ENCODE measurements around the gene CACNA1C.

Gene CACNA1C

DNA sequence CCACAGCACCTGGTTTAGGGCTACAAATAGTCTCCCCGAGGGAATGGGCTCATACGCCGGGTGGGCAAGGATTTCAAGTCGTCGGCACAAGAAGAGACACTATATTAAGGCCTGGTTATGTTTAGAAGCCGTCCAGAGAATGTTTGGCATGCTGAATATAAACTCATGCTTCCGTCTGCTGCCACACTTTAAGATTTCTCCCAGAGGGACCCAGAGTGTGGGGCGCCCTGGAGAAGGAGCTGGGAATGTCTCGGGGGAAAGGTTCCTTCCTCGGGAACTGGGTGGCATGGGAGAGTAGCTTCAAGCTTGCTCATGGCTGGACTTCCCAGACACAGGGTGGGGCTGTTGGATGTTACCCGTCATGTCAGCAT, 295.7 kb downstream of the CACNA1C start:
- no peak for DNase-seq (ENCODE audit: low read depth)
- TF ChIP-seq, protein P1, sequence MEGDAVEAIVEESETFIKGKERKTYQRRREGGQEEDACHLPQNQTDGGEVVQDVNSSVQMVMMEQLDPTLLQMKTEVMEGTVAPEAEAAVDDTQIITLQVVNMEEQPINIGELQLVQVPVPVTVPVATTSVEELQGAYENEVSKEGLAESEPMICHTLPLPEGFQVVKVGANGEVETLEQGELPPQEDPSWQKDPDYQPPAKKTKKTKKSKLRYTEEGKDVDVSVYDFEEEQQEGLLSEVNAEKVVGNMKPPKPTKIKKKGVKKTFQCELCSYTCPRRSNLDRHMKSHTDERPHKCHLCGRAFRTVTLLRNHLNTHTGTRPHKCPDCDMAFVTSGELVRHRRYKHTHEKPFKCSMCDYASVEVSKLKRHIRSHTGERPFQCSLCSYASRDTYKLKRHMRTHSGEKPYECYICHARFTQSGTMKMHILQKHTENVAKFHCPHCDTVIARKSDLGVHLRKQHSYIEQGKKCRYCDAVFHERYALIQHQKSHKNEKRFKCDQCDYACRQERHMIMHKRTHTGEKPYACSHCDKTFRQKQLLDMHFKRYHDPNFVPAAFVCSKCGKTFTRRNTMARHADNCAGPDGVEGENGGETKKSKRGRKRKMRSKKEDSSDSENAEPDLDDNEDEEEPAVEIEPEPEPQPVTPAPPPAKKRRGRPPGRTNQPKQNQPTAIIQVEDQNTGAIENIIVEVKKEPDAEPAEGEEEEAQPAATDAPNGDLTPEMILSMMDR (IDR thresholded peaks at IDR 0.05; ENCODE audit: low read depth, low read length) = no peak
- TF ChIP-seq, protein P2, sequence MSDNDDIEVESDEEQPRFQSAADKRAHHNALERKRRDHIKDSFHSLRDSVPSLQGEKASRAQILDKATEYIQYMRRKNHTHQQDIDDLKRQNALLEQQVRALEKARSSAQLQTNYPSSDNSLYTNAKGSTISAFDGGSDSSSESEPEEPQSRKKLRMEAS (IDR thresholded peaks at IDR 0.05; ENCODE audit: low read depth, low read length) = no peak
- TF ChIP-seq POLR2A (IDR thresholded peaks at IDR 0.05; ENCODE audit: extremely low read depth, insufficient read length) (no peak), MYC (IDR thresholded peaks at IDR 0.05; ENCODE audit: low read depth, low read length) (no peak)
- no peak overlapping the region for H3K4me3 ChIP-seq (ENCODE audit: low read depth, low read length)

DNA sequence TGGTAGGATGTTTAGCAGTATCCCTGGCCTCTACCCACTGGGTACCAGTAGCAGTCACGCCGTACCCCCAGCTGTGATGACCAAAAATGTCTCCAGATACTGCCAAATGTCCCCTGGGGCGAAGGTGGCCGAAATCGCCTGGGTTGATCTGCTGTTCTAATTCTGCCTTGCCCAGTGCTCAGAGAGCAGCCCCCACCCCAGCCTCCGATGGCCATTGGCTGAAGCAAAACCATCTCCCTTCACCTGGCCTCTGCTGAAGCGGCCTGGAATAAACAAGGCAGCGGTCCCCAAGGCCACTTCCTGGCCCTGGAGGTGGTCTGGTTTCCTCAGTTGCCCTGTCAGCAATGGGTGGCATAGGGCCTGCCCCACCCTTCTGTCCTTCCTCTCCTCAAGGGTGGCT, 298.4 kb downstream of the CACNA1C start:
- DNase-seq (ENCODE audit: low read depth) = no peak
- H3K4me3 ChIP-seq (ENCODE audit: low read depth, low read length) = no peak overlapping the region
- TF ChIP-seq, protein P1 (IDR thresholded peaks at IDR 0.05; ENCODE audit: low read depth, low read length) = no peak
- TF ChIP-seq, protein P2 (IDR thresholded peaks at IDR 0.05; ENCODE audit: low read depth, low read length) = no peak
- TF ChIP-seq POLR2A (IDR thresholded peaks at IDR 0.05; ENCODE audit: extremely low read depth, insufficient read length) (no peak), MYC (IDR thresholded peaks at IDR 0.05; ENCODE audit: low read depth, low read length) (no peak)

DNA sequence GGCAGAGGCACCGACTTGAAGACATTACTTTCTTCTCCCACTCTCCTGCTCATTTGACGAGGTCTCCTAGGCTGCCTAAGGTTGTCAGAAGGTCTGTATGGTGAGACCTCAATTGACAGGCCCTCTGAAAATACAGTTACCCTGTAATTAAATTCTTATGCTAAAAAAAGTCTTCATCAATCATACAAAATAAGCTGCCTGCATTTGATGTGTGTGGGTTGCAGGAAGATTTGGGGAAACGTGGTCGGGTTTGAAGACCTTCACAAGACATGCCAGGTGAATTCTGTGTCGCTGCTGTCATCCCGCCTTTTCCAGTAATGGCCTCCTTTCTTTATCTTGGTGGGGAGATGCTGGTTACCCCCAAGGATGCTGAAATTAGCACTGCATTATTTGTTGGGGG, 299.4 kb downstream of the CACNA1C start:
- H3K4me3 ChIP-seq (ENCODE audit: low read depth, low read length) = no peak overlapping the region
- TF ChIP-seq, protein P1 (IDR thresholded peaks at IDR 0.05; ENCODE audit: low read depth, low read length) = no peak
- TF ChIP-seq MYC (IDR thresholded peaks at IDR 0.05; ENCODE audit: low read depth, low read length) (no peak), POLR2A (IDR thresholded peaks at IDR 0.05; ENCODE audit: extremely low read depth, insufficient read length) (no peak)
- TF ChIP-seq, protein P2 (IDR thresholded peaks at IDR 0.05; ENCODE audit: low read depth, low read length) = no peak
- DNase-seq (ENCODE audit: low read depth) = no peak

DNA sequence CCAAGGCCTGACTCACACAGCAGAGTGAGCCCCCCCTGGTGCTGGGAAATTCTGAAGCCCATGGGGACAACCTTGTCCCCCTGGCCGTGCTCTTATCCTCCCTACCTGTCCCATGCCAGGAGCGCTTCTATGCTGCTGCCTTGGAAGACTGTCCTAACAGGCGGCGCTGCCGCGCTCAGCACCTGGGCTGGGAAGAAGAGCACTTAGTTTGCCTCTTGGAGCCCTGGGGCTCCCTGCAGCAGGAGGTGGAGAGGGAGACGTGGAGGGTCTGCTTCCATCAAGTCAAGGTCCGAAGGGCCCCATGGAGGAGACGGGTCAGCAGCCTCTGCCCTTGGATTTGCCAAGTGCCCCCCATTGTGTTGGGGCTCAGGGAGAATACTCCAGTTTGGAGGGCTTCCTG, 300.5 kb downstream of the CACNA1C start:
- no peak for DNase-seq (ENCODE audit: low read depth)
- TF ChIP-seq, protein P1 (IDR thresholded peaks at IDR 0.05; ENCODE audit: low read depth, low read length) = no peak
- TF ChIP-seq MYC (IDR thresholded peaks at IDR 0.05; ENCODE audit: low read depth, low read length) = no peak
- no peak for TF ChIP-seq POLR2A (IDR thresholded peaks at IDR 0.05; ENCODE audit: extremely low read depth, insufficient read length)
- TF ChIP-seq, protein P2 (IDR thresholded peaks at IDR 0.05; ENCODE audit: low read depth, low read length) = no peak
- H3K4me3 ChIP-seq (ENCODE audit: low read depth, low read length) = no peak overlapping the region

DNA sequence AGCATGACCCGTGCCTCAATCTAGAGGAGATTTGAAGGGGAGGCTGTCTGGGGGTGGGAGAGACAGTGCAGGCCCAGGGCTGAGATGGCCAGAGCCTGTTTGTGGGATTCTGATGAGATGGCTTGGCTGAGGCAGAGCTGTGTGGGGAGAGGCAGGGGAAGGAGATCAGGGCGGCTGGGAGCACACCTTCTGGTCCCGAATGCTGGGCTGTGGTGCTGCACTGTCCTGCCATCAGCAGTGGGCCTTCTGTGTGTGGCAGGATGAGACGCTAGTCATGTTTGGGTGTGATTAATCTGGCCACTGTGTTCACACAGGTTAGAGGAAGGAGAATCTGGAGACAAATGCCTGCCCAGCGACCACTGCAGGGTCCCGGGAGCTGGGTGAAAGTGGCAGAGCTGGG, 300.9 kb downstream of the CACNA1C start:
- TF ChIP-seq, protein P2 (IDR thresholded peaks at IDR 0.05; ENCODE audit: low read depth, low read length) = no peak
- no peak for TF ChIP-seq MYC (IDR thresholded peaks at IDR 0.05; ENCODE audit: low read depth, low read length)
- TF ChIP-seq, protein P1 (IDR thresholded peaks at IDR 0.05; ENCODE audit: low read depth, low read length) = no peak
- no peak for TF ChIP-seq POLR2A (IDR thresholded peaks at IDR 0.05; ENCODE audit: extremely low read depth, insufficient read length)
- no peak for DNase-seq (ENCODE audit: low read depth)
- H3K4me3 ChIP-seq (ENCODE audit: low read depth, low read length) = no peak overlapping the region
